Neuronal stem cell (in vitro differentiated cells): ENCODE data around the gene AATK.

Experiments
- DNase-seq: peaks from one replicate; pipeline ENCODE4 v3.0.0-alpha.2; 2013; ENCODE audit warnings: low spot score
- H2AFZ ChIP-seq: one replicate; pipeline ENCODE4 v1.6.1; 2013; ENCODE audit warnings: mild to moderate bottlenecking, low read length, inconsistent platforms
- H2AK5ac ChIP-seq: 2 replicates; pipeline ENCODE4 v1.6.1; 2013; ENCODE audit warnings: low read depth, mild to moderate bottlenecking, inconsistent platforms, low read length, moderate library complexity, mixed read lengths
- H2BK120ac ChIP-seq: 2 replicates; pipeline ENCODE4 v1.6.1; 2013; ENCODE audit warnings: low read depth, mild to moderate bottlenecking, inconsistent platforms, low read length, moderate library complexity, mixed read lengths
- H2BK12ac ChIP-seq: one replicate; pipeline ENCODE4 v1.6.1; 2013; ENCODE audit warnings: low read length, inconsistent platforms
- H2BK15ac ChIP-seq: 2 replicates; pipeline ENCODE4 v1.6.1; 2013; ENCODE audit warnings: mild to moderate bottlenecking, low read length, inconsistent platforms, mixed read lengths
- H2BK5ac ChIP-seq: one replicate; pipeline ENCODE4 v1.6.1; 2013; ENCODE audit warnings: inconsistent platforms, mild to moderate bottlenecking, low read length, moderate library complexity
- H3K14ac ChIP-seq: one replicate; pipeline ENCODE4 v1.6.1; 2013; ENCODE audit warnings: low read length, inconsistent platforms
- H3K18ac ChIP-seq: 2 replicates; pipeline ENCODE4 v1.6.1; 2013; ENCODE audit warnings: low read length, inconsistent platforms
- H3K23ac ChIP-seq: 2 replicates; pipeline ENCODE4 v1.6.1; 2013; ENCODE audit warnings: low read depth, mild to moderate bottlenecking, mixed read lengths, low read length, inconsistent platforms; ENCODE audit not compliant: poor library complexity
- H3K27ac ChIP-seq: replicated peaks from 3 replicates; pipeline ENCODE4 v1.5.1; 2013; ENCODE audit warnings: low read length, inconsistent platforms
- H3K27me3 ChIP-seq, 3 experiments: 2 replicates each; pipeline ENCODE4 v1.6.1; 2013; ENCODE audit warnings: low read length in 3 of 3, mild to moderate bottlenecking in 2 of 3, inconsistent platforms in 1 of 3, low read depth in 1 of 3, mixed read lengths in 1 of 3, moderate library complexity in 1 of 3; ENCODE audit not compliant: control insufficient read depth in 3 of 3, insufficient read depth in 3 of 3
- H3K36me3 ChIP-seq, 2 donors: replicated peaks in 1 of 2; 2 replicates each; pipeline ENCODE4 v1.6.1; 2013; ENCODE audit warnings: low read length in 2 of 2; ENCODE audit not compliant: control insufficient read depth in 2 of 2, insufficient read depth in 2 of 2
- H3K4ac ChIP-seq: 2 replicates; pipeline ENCODE4 v1.6.1; 2013; ENCODE audit warnings: inconsistent platforms, mild to moderate bottlenecking, low read length, moderate library complexity
- H3K4me1 ChIP-seq, 2 donors: 1 replicate in 1 of 2; 2 replicates in 1 of 2; pipeline ENCODE4 v1.6.1; 2013; ENCODE audit warnings: low read length in 2 of 2, low read depth in 1 of 2; ENCODE audit not compliant: control insufficient read depth in 2 of 2, insufficient read depth in 1 of 2
- H3K4me2 ChIP-seq: one replicate; pipeline ENCODE4 v1.6.1; 2013; ENCODE audit warnings: mild to moderate bottlenecking, low read length, inconsistent platforms; ENCODE audit not compliant: insufficient read depth, poor library complexity, severe bottlenecking
- H3K4me3 ChIP-seq, 2 donors: 2 replicates each; pipeline ENCODE4 v1.5.1; 2013; ENCODE audit warnings: low read length in 2 of 2, mild to moderate bottlenecking in 2 of 2, inconsistent platforms in 1 of 2, moderate library complexity in 1 of 2
- H3K79me1 ChIP-seq: one replicate; pipeline ENCODE4 v1.6.1; 2013; ENCODE audit warnings: low read depth, mild to moderate bottlenecking, inconsistent platforms, low read length, moderate library complexity
- H3K9ac ChIP-seq: one replicate; pipeline ENCODE4 v1.6.1; 2013; ENCODE audit warnings: mild to moderate bottlenecking, low read depth, low read length, inconsistent platforms; ENCODE audit not compliant: poor library complexity
- H3K9me3 ChIP-seq, 2 donors: replicated peaks in 1 of 2; 2 replicates each; pipeline versions ENCODE3 to v1.6.1; 2013; ENCODE audit warnings: low read length in 2 of 2, mild to moderate bottlenecking in 2 of 2, inconsistent platforms in 1 of 2, low read depth in 1 of 2, mixed read lengths in 1 of 2, moderate library complexity in 1 of 2; ENCODE audit not compliant: control insufficient read depth in 2 of 2, insufficient read depth in 1 of 2
- H4K8ac ChIP-seq: one replicate; pipeline ENCODE4 v1.6.1; 2013; ENCODE audit warnings: low read depth, mild to moderate bottlenecking, inconsistent platforms, low read length, moderate library complexity
- H4K91ac ChIP-seq: one replicate; pipeline ENCODE4 v1.6.1; 2013; ENCODE audit warnings: low read length, low read depth, mild to moderate bottlenecking, inconsistent platforms; ENCODE audit not compliant: poor library complexity
- WGBS, 2 donors: extraction: QIAGEN DNeasy Blood & Tissue Kit; methylation state at CpG; one replicate each; pipeline ENCODE4 v1.1.7; 2013; ENCODE audit warnings: missing lambda C conversion rate in 2 of 2, mixed read lengths in 1 of 2; ENCODE audit not compliant: insufficient read length in 2 of 2, insufficient replicate concordance in 1 of 2; ENCODE audit errors: extremely low coverage in 2 of 2; 5-methylcytosine and 5-hydroxymethylcytosine counted together

The AATK gene

DNA sequence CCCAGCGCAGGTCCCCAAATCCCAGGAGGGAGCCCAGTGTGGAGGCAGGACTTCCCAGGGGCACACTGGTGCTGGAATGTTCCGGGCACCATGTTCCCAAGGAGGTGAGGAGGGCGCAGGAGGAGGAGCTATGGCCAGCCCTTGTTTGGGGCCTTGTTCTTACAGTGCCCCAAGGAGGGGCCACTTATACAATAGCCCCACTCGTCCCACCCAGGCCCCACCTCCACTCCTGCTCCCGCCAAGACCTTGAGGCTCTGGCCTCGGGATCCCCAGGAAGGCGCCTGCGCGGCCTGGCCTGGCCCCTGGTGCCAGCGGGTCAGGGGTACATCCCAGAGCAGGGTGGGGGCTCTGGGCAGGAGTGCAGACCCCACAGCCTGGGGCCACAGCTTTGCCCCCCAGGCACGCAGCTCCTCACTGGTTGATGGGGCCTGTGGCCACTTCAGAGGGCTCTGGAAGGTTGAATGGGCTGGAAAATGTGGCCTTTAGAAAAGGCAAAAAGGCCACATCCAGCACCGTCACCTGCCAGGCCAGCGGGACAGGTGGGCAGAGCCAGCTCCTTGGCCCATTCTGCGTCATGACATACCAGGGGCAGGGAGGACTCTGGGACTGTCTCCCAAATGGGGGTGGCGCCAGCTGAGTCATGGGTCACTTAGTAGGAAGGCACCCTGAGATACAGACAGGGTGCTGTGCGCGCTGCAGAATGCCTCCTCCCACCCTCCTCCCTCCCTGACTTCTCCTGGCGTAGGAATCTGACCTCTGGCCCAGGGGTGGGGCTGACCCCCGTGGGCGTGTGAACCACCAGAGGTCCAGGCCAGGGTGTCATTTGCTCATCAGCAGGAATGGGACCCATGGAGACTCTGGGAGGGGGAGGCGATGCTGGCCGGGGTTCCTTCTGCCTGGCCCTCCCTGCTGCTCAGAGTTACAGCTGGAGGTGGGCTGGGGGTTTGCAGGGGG, 33.0 kb downstream of the AATK start:
- Histone ChIP-seq H3K9me3 (peaks cover 0 to 6% of the 10 kb centered on the region in 2 donors), H3K23ac (no peak overlapping the region), H3K79me1 (peaks cover 11% of the 10 kb centered on the region), H3K18ac (peak overlapping the region; percentile 87), H2BK120ac (peak overlapping the region; percentile 24), H4K8ac (peak overlapping the region; percentile 65), H2BK15ac (peak overlapping the region; percentile 97), H3K36me3 (peaks cover 0 to 3% of the 10 kb centered on the region in 2 donors), H3K4ac (no peak overlapping the region), H3K4me1 (peaks cover 41 to 45% of the 10 kb centered on the region in 2 donors), H2BK12ac (peak overlapping the region; percentile 82), H2BK5ac (peak overlapping the region; percentile 77), H3K9ac (no peak overlapping the region), H3K27me3 (no peaks in the 10 kb centered on the region), H3K27ac (no peak overlapping the region), H3K4me3 (no peak overlapping the region), H3K4me2 (no peak overlapping the region), H2AK5ac (peak overlapping the region; percentile 100), H4K91ac (no peak overlapping the region), H2AFZ (no peak overlapping the region), H3K14ac (peak overlapping the region; percentile 63)
- no peak for DNase-seq
- WGBS, 2 donors, result no CpG with 5 or more reads among the region's 22 CpGs

DNA sequence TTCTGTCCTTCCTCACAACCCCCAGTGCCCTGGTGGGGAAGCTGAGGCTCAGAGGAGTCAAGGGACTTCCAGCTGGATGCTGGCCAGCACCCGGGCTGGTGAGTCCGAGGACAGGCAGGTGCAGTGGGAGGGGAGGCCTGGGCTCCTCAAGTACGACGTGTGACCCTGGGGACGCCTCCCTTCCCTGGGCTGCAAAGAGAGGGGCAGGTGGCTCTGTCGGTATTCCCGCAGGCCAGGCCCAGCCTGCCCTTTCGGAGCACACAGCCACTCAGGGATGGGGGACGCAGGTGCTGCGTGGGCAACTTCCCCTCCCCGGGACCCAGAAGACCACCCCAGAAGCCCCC, 33.9 kb downstream of the AATK start:
- H2BK12ac ChIP-seq, result peak overlapping the region; percentile 47
- H3K4me2 ChIP-seq, result no peak overlapping the region
- no peak overlapping the region for H3K9ac ChIP-seq
- peak overlapping the region; percentile 24 for H2BK120ac ChIP-seq
- H3K14ac ChIP-seq, result no peak overlapping the region
- peak overlapping the region; percentile 37 for H3K4ac ChIP-seq
- H3K27ac ChIP-seq, result no peak overlapping the region
- no peak for DNase-seq
- peaks cover 0 to 1% of the 10 kb centered on the region in 2 donors for H3K9me3 ChIP-seq
- peaks cover 7% of the 10 kb centered on the region for H3K79me1 ChIP-seq
- H3K4me3 ChIP-seq, result no peak overlapping the region
- H2BK5ac ChIP-seq, result peak overlapping the region; percentile 77
- H4K8ac ChIP-seq, result no peak overlapping the region
- H3K4me1 ChIP-seq, result peaks cover 44 to 46% of the 10 kb centered on the region in 2 donors
- H2AFZ ChIP-seq, result no peak overlapping the region
- peak overlapping the region; percentile 82 for H2BK15ac ChIP-seq
- no peaks in the 10 kb centered on the region for H3K36me3 ChIP-seq
- no CpG with 5 or more reads among the region's 11 CpGs for WGBS, 2 donors
- peak overlapping the region; percentile 100 for H2AK5ac ChIP-seq
- no peak overlapping the region for H4K91ac ChIP-seq
- no peak overlapping the region for H3K23ac ChIP-seq
- H3K27me3 ChIP-seq, result no peaks in the 10 kb centered on the region
- H3K18ac ChIP-seq, result peak overlapping the region; percentile 95

DNA sequence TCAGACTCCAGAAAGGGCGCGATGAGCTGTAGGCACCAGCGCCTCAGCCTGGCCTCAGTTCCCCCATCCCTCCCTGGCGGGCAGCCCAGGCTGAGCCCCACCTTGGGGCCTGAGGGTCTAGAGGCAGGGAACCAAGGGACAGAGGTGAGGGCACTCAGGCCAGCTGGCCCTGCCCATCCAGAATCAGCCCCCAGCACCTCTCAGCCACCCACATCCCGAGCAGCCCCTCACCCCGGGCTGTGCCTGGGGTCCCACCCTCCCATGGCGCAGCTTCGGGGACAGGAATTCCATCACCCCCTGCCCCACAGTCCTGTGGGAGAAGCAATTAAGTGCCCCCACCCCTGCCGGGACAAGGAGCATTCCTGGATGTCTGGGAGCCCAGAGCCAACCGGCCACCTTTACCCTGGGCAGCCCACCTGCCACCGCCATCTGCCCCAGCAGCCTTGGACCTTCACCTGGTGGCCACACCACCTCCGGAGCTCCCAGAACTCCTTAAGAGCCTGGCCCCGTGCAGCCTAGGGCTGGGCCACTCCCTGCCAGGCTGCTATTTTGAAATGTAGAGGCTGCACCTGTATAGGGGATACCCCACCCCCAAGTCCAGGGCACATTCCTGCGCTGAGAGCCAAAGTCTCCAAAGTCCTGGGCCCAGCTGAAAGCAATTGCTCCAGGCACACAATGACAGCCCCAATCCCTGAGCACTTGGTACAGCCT, 34.4 kb downstream of the AATK start:
- Histone ChIP-seq H4K91ac (no peak overlapping the region), H3K18ac (peak overlapping the region; percentile 95), H3K36me3 (no peaks in the 10 kb centered on the region), H4K8ac (peak overlapping the region; percentile 96), H3K27me3 (no peaks in the 10 kb centered on the region), H3K79me1 (peaks cover 7% of the 10 kb centered on the region), H3K23ac (no peak overlapping the region), H2BK5ac (peak overlapping the region; percentile 99), H2BK15ac (peak overlapping the region; percentile 82), H3K4me1 (peaks cover 45 to 47% of the 10 kb centered on the region in 2 donors), H3K4me2 (no peak overlapping the region), H3K9me3 (peaks cover 0 to 1% of the 10 kb centered on the region in 2 donors), H2AK5ac (peak overlapping the region; percentile 100), H2AFZ (no peak overlapping the region), H3K27ac (peak overlapping the region; percentile 15), H3K9ac (no peak overlapping the region), H3K4me3 (no peak overlapping the region), H2BK12ac (peak overlapping the region; percentile 98), H2BK120ac (no peak overlapping the region), H3K4ac (peak overlapping the region; percentile 95), H3K14ac (peak overlapping the region; percentile 98)
- DNase-seq, result no peak
- no CpG with 5 or more reads among the region's 14 CpGs for WGBS, 2 donors
